HG03521 (cell line): Measurements from ENCODE around the gene WDR7.

ENCODE experiments used
- ATAC-seq: cut with Tn5 transposase; IDR thresholded peaks from one replicate; pipeline ENCODE4 v1.9.1; 2021; ENCODE audit warnings: mild to moderate bottlenecking, moderate library complexity; ENCODE audit not compliant: unreplicated experiment

Gene WDR7

DNA sequence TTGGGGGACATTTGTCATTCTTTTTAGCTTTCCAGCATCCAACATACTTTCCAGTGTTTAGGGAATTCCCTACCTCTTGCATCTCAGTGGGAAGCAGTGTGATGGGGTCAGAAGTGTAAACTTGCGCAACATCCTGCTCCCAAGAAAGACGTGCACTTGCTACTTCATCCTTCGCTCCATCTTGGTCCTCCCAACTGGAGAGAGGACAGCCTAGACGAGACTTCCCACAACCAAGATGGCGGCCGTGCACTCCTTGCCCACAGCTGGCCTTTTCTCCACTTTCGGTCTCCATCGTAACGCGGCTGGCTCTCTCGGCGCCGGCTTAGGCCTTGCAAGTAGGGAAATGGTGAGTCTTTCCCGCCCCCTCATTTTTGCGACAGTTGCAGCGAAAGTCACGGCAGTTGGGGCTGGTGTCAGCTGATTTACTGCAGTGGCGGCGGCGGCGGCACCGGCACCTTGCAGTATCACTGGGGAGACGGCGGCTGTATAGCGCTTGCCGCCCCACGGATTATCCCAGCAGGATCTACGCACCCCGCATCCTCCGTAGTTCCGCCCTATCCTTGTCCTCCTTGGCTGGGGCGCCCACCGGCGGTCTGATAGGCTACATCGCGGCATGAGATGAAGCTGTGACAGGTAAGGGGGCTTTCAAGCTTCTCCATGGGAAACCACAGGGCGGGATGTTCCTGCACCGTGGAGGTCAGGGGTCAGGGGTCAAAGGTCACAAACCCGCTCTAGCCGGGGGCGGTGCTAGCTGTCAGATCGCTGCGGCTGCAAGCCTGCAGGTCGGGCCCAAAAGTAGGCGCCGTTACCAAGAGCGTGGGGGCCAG is at the start of gene WDR7:
Gene WDR7, plus strand, starts transcription at position 416 of the 827 bp plus-strand sequence. CDS start 21,157 bp downstream, outside the sequence.
- ATAC-seq, result peak; percentile 98

GRCh38 chr18:56606618-56607017 is 44.5 kb upstream of the WDR7 start:
- ATAC-seq, result no peak

- no peak for ATAC-seq
Measured at GRCh38 chr18:56615738-56616520, 35.2 kb upstream of the WDR7 start.

DNA sequence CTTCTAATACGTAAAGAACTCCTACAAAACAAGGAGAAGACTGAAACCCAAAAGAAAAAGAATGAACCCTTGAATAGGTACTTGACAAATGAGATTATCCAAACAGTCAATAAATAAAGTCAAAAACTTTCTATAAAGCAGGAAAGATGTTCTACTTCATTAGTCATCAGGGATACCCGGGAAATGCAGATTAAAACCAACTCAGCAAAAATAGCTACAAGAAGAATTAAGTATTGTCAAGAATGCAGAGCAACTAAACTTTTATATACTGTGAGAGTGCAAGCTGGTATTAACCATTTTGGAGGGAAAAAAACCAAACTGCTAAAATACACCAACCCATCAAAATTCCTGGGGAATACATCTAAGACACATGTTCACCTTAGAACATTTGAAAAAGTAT is 23.2 kb upstream of the WDR7 start:
- ATAC-seq, result no peak

- ATAC-seq, result no peak
Measured at GRCh38 chr18:56632070-56633022, 18.8 kb upstream of the WDR7 start.

GRCh38 chr18:56635007-56635406 is 16.2 kb upstream of the WDR7 start:
- no peak for ATAC-seq

DNA sequence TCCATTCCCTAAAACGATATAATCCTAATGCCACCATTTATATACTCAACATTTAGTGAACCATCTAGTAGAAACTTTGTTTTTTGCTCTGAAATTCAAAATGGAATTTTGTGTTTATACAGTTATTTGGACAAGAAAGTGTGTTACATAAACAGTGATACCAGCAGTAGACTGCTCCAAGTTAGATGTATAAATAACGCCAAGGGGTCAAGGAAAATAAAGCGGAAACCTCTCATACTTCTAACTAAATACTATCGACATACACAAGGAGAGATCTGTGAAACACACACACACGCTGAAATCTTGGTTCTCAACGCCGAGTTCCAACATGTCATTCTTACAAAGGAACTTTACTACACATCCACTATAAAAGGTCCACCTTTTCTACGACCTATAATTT is 14.0 kb upstream of the WDR7 start:
- ATAC-seq, result no peak

DNA sequence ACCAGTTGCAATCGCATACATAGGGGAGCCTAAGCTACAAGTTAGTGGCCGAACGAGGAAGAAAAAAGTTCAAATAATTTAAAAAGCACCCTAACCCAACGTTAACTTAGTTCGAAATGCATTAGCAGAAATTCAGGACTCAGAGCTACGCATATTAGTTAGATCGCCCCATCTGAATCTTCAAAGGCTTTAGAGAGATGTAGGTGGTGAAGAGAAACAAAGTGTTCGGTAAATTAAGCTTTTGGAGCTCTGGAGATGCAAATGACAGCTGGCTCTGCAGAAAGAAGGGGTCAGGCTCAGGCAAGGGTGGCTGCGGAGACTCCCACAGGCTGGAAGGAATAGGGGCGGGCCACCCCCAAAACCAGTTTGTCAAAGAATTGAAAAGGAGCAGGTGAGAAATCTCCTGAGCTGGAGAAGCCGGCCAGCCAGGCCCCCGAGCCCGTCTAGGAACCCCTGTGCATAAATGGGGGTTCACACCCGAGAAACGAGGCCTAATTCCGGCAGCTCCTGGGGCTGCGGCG is 13.4 kb upstream of the WDR7 start:
- ATAC-seq, result no peak

GRCh38 chr18:56638232-56639103 is 12.7 kb upstream of the WDR7 start, which contains the start of gene TXNL1:
TSS of gene TXNL1 (minus strand) at chr18:56638592. CDS start at chr18:56638440, 152 bp downstream.
- peak; percentile 97 for ATAC-seq

DNA sequence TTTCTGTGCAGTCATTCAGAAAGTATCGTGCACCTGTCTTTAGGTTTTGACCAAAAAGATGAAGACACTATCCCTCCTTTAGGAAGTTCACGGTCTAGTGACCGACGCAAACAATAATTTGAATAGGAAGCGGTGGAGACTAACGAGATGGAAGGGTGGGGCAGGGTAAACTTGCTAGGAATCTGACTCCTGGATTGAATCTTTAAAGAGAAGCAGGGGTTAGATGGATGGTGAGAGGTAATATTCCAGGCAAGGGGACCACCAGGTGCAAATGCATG is 12.1 kb upstream of the WDR7 start:
- ATAC-seq, result no peak

DNA sequence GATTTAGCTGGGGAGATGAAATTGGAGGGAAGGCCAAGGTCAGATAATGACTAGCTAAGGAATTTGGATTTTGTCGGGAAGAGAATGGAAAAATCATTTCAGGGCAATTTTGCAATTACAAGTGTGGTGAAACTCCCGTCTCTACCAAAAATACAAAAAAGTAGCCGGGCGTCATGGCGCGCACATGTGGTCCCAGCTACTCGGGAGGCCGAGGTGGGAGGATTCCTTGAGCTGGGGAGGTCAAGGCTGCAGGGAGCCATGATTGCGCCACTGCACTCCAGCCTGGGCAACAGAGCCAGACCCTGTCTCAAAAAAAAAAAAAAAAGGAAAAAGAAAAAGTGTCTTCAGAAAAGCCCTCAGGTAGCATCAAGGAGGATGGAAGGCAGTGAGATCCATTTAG is 11.6 kb upstream of the WDR7 start:
- ATAC-seq, result no peak

DNA sequence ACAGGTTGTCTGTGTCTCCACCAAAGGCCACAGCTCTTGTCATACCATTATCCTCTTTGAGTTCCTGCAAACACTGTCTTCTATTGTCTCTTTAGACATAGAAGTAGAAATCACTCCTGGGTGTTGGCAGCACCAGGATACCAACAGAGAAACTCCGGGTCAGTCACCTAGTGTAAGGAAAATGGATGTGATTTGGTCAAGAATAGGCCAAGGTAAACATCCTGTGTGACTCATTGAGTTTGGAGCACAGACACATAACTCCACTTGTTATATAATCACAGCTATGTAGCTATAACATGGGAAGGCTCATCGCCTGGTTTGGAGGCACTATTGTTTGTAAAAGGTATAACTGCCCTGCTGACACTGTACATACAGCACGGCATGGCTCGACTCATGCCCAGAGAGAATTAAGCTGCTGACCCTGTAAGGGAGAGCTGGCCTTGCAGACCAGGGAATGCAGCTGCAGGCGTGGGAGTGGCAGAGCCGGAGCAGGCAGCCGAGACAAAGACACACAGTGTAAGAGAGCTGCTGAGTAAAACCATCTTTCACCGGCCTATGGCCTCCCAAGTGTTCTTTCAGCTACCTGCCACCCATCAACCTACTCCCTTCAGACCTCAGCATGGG is 9.3 kb upstream of the WDR7 start:
- ATAC-seq, result no peak

GRCh38 chr18:56643381-56643780 is 7.8 kb upstream of the WDR7 start:
- no peak for ATAC-seq

DNA sequence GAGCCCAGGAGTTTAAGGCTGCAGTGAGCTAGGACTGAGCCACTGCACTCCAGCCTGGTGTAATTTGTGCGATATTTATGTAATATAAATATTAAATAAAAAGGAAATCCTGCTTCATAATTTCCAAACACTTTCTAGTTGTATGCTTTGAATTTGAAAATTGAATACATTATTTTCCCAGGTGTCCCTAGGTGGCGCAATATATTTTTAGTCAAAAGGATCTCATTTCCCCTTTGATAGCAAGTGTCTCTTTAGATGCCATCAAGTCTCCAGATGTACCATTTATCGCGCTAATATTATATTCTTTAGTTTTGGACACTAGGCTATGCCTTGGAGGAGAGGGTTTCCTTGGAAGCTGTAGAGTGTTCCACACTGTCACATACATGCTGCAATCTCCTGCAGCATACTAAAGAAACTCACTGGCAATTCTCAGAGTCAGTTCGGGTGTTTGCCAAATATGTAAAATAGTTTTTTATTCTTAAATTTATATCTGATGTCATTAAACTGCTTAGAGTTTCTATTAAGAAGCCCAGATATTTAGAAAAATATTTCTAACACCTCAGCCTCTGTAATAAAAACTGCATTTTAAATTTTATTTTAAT is 5.6 kb upstream of the WDR7 start:
- no peak for ATAC-seq

GRCh38 chr18:56647071-56647470 is 4.1 kb upstream of the WDR7 start:
- ATAC-seq, result no peak

- no peak for ATAC-seq
Measured at GRCh38 chr18:56647951-56648893, 2.9 kb upstream of the WDR7 start.

GRCh38 chr18:56649996-56650395 is 1.2 kb upstream of the WDR7 start:
- no peak for ATAC-seq

- ATAC-seq, result no peak
Measured at GRCh38 chr18:56651771-56652092, 573 bp downstream of the WDR7 start.
